GM18909 (cell line): ENCODE data around the gene NUDT1.

Experiments
- ATAC-seq: cut with Tn5 transposase; IDR thresholded peaks from one replicate; pipeline ENCODE4 v1.9.1; 2021; ENCODE audit warnings: mild to moderate bottlenecking; ENCODE audit not compliant: unreplicated experiment, poor library complexity

Gene NUDT1

DNA sequence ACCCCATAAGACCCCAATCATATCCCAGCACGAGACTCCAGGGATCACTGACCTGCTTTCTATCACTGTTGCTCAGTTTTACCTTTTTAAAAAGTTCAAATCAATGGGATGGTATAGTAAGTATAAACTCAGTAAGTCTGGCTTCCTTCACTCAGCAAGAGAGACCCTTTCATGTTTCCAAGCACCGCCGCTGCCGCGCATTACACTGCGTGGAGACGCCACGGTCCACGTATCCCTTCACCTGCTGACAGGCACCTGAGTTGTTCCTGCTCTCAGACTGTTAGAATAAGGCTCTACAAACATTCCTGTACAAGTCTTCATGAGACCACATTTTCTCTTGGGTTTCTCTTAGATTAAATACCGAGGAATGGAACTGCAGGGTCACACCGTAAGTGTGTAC is 37.6 kb upstream of the NUDT1 start:
- no peak for ATAC-seq

DNA sequence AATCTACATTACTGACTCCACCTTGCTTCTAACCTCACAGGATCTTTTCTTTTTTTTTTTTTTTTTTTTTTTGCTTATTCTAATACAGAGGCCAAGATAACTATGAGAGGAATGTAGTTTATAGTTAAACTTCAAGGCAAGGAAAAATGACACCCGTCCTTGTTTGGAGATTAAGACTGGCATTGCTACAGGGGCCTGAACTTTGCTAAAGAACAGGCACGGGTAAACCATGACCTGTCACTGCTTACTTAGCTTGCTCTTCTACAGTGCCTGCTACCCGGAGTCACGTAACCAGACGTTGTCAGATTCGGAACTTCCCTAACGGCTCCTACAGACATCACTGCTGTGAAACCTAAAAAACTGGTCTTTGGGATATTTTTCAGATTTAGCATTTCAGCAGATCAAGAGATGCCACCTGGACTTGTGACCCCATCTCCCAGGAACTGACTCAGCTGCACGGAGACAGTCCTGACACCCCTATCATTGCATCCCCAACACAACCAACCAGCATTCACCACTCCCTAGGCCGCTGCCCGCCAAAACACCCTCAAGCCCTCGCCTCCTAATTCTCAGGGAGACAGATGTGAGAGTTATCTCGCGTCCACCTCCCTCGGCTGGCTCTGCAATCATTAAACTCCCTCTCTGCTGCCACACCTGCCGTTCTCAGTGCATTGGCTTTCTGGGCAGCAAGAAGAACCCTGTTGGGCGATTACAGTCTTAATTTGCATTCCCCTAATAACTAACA is 36.8 kb upstream of the NUDT1 start:
- no peak for ATAC-seq

DNA sequence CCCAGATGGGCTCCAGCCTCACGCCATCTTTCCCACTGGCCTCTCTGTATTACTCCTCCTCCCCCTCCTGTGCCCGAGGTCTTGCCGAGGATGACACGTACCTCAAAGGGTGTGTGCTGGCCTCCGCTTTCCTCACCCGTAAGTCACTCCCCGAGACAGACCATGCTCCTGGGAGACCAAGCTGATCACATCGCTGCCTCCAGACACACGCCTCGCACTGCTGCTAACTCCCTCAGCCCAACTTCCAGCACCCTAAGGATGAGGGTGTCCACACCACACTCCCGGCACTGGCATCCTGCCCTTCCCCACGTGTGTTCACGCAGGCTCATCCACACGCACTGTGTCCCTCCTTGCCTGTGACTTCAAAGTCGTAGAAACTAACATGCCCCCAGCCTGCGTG is 33.3 kb upstream of the NUDT1 start:
- ATAC-seq, result no peak

DNA sequence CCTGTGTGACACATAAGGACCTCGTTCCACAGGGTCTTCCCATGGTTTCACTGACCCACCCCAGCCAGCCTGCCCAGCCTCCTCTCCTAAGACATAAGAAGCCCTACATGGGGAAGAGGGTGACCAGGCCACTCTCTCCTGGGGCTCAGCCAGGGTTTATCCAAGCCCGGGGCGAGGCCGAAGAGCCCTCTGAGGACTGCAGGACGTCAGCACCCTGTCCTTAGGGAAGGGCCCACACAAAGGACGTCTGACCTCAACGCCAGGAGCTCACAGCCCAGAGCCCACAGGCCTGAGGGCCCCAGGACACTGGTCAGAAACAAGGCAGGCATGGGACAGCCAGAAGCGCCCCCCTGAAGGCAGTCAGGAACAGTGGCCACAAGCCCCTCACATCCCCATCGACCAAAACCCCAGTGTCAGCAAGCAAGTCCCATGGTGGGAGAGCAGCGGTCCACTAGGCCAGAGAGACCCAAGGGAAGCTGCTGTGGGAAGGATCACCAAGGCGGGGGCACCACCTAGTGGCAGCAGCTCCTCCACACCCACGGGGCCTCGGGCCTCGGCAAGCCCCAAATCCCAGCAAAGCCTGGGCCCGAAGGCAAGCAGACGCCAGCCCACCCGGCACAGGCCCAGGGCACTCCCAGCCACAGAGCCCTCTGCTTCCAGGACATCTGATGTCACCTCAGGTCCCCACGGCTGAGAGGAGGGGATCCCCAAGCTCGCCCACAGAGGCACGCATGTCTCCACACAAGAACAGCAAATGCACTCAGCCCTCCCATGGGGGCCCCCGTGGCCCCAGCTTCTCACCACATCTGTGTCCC is 32.7 kb upstream of the NUDT1 start:
- peak; percentile 43 for ATAC-seq

DNA sequence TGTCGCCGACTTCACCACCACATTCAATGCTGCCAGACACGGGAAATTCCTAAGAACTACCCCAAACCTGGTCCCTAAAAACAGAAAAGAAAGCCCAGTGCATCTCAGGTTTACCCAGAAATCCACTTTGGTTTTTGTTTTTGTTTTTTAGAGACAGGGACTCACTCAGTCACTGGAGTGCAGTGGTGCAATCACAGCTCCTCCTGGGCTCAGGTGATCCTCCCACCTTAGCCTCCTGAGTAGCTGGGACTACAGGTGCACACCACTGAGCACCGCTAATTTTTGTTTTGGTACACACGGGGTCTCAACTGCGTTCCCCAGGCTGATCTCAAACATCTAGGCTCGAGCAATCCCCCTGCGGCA is 32.1 kb upstream of the NUDT1 start:
- peak; percentile 9 for ATAC-seq

DNA sequence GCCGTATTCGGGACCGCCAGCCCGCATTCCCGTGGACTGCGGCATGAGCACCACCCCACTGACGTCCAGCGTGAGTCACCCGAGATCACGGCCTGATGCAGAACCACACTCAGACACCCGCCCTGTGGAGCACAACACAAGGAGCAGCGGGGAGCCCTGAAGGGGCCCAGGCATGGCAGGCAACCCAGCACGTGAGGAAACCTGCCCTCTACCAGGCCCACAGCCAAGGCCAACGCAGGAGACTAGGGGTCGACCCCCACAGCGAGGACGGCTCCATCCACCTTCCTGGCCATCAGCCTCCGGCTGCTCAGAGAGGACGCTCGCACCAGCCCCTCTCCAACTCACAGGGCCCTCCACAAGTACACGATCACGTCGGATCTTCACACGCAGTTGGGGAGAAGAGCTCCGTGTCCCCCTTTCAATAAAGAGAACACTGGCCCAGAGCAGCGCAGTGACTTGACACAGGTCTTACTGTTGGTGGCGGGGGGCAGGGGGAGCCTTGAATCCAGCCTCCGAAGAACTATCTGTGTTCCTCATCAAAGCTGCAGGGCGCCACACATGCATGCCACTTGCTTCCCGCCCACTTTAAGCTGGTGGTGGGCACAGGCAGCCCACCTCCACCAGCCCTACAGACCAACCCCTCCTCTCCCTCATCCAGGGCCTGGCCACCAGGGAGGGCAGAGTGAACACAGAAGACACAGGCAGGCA is 31.3 kb upstream of the NUDT1 start:
- ATAC-seq, result no peak

DNA sequence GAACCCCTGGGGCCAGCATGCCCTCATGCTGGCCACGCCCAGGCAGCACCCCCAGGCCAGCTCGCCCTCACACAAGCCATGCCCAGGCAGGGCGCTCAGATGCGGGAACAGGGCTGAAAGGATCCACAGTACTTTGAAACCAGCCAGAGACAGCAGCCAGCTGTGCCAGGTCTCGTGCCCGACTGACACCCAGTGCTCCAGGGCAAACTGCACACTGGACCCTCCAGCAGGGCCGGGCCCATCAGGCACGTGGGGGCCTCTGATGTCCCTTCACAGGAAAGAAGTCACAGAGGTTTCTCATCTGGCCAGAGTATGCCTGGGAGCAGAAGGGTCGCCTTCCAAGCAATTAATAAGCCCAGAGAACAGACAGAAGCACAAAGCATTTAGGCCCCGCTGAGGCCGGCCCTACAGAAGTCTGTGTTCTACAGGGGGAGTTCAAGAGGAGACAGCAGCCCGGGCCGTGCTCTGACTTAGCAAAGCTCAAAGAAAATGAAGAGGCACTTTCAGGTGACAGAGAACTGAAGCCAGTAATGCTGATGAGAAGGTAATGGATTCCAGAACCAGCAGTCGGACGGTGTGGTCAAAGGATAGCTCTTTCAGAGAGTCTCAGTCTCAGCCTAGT is 30.7 kb upstream of the NUDT1 start:
- no peak for ATAC-seq

DNA sequence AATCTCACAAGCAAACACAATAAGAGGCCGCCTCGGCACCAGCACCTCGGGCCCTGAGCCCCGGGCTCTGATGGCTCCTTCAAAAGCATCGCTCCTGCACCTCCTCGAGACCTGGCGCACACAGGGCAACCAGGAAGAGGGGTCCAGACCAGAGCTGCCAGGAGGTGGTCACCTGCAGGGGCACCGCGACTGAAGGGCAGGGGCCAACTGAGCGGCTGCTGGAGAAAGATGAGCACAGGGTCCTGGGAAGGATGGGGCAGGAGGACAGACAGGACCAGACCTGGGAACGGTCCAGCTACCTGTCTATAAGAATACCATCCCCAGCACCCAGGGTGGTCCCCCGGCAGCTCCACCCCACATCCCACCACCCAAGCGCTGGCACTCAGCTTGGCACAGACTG is 30.1 kb upstream of the NUDT1 start:
- ATAC-seq, result no peak

DNA sequence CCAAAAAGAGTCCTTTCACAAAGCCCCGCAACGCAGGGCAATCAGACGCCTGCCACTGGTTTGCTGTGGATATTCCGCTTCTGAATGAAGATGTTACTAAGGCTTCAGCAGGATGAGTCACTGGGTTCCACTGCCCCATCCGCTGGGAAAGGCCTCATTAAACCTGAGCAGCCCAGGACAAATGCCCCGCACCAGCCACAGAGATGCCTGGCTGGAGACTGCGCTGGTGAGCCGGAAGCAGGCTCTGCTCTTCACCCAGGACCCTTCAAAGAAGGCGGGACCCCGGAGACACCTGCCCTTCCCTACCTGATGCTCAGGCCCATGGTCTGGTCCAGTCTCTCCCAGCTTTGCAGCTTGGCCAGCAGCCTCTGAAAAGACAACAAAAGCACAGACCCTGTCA is 29.1 kb upstream of the NUDT1 start:
- no peak for ATAC-seq

DNA sequence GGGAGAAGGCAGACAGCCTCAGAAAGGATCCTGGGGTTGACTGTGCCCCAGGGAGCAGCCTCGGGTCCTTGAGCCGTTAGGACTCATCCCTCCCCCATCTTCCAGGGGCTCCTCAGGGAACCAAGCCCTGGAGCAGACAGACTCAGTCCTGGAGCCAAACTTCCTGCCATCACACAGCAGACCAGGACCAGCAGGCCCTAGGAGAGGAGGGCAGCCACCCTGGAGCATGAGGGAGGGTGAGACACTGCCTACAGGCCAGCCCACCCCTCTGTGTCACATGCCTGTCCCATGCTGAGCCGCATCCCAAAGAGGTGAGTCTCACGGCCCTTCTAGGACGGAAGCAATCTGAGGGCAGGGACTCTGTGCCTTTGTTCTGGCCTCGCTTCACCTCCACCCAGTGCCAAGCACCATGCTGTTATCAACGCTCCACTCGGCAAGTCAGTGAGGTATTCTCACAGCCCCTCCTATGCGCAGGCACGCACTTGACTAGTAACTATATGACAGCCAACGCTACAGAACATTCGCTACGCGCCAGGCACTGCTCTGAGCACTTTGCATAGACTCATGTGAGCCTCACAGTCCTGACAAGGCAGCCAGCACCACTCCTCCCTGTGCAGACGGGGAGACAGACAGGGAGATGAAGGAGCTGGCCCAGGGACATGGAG is 28.3 kb upstream of the NUDT1 start:
- ATAC-seq, result no peak

DNA sequence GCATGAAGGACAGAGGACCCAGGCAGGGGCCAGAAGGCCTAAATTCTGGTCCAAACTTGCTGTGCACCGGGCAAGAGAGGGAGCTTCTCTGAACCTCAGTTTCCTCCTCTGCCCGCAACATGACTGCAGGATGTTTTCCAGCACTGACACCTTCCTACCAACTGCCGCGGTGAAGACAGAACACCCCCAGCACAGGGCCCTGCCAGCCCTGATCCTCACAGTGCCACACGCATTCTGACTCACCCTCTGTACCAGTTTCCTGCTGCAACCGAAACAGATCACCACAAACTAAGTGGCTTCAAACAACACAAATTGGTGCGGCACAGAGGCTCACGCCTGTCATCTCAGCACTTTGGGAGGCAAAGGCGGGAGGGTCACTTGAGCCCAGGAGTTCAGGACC is 27.4 kb upstream of the NUDT1 start:
- ATAC-seq, result no peak

DNA sequence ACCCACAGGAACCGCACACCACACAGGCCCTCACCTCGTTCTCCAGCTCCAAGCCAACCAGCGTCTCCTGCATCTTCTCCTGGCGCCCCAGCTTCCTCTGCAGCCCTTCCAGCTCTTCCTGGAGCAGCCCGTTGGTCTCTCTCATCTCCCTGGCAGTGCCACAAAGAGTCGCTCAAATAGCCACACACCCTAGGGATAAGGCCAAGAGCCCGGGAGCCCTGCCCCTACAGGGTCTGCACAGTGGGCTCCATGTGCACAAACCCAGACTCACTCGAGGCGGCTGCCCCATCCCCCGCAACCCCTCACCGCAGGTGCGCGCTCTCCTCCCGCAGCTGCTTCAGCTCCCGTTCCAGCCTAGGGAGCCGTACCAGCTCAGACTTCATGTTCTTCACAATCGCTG is 26.2 kb upstream of the NUDT1 start:
- no peak for ATAC-seq

DNA sequence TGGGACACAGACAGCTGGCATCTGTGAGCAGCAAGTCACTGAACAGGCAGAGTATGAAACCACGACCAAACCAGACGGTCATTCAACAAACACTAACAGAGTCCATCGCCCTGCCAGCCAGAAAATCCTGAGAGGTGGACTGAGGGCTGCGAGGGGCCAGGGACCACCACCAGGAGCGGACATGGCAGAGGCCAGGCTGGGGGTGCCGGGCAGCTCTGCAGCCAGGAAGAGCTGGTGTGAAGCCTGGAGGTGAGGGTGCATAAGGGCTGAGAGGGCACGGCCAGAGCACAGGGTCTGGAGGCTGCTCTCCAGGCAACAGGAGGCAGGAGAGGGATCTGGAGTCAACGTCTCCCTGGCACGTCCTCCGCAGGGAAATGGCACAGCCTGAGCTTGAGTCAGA is 24.8 kb upstream of the NUDT1 start:
- ATAC-seq, result no peak

DNA sequence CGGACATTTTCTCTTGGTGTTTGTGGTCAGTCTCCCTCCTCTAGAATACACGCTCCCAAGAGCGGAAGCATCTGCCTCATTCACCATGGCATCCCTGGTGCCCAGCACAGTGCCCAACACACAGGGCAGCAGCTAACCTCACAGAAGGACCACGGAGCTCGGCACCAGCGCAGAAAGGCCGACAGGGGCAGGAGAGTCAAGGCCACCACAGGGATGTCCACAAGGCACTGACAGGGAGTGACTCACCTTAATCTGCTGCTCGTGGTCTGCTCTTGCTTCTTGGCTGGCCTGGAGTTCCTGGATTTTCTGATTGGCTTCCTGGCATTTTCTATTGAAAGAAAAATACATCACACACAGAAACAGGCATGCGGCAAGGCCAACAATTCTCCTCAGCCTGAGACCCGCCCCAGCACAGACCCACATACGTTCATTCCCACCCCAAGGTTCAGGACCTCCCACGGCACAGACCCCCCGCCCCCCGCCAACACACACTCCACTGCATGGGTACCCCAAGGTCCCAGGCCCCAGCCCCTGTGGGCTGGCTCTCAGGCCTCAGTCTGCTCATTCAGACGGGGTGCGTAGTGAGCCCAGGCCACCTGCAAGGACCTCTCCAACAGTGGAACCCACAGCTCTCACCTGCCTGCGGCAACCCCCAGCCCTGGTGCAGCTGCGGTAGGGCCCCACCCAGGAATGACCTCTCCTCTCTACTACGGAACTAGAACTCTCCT is 24.1 kb upstream of the NUDT1 start:
- ATAC-seq, result no peak

DNA sequence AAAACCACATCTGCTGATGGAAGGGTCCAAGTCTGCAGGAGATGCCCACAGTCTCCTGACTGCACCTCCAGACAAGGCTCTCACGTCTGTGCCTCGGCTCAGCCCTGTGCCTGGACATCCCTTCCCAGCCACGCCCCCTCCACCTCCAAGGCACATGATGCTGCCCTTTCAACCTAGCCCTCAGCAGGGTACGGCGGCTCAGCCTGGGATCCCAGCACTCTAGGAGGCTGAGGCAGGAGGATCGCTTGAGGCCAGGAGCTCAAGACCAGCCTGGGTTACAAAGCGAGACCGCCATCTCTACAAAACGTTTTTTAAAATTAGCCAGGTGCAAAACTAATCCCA is 23.6 kb upstream of the NUDT1 start:
- ATAC-seq, result no peak

DNA sequence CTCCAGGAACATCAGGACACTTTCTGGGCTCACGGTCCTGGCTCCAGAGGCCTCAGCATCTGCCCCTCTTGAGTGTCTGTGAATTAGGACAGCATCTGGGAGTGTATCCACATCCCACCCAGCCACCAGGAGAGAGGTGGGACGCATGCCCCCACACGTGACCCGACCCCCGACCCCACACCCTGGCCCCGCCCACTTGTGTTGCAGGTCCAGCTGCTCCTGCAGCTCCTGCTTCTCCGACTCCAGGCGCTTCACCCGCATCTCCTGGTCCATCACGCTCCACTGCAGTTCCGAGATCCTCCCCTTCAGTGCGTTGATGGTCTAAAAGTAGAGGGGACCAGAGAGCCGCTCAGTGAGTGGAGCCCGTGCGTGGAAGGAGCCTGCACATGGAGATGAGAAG is 22.9 kb upstream of the NUDT1 start:
- no peak for ATAC-seq

DNA sequence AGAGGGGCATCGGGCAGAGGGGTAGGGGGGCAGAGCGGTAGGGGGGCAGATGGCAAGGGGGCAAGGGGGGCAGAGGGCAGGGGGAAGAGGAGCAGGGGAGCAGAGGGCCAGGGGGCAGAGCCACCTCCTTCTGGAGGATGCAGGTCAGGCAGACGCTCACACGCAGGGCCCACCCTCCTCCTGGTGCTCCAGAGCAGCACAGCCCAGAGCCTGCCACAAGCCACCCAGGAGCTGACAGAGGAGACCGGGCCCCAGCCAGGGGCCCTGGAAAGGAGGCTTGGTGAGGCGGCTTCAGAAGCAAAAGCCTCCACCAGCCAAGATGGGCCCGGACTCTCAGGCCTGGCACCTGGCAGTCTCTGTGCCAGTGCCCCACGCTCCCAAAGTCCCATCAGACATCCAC is 22.4 kb upstream of the NUDT1 start:
- no peak for ATAC-seq

DNA sequence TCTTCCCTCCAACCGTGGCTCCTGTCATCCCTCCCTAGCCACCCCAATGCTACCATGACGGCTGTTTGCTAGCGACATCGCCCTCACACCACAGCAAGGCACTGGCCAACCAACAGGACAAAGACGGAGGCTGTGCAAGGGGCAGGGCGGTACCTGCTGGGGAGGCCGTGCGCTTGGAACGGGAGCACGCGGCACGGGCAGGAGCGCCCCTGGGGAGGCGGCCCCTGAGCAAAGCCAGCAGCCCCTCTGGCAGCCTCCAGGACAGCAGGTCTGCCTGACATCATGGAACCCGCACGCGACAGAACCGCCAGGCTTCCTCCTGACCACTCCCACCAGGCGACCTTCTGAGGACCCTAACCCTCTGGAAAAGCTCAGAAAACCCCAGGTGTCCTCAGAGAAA is 22.0 kb upstream of the NUDT1 start:
- no peak for ATAC-seq

DNA sequence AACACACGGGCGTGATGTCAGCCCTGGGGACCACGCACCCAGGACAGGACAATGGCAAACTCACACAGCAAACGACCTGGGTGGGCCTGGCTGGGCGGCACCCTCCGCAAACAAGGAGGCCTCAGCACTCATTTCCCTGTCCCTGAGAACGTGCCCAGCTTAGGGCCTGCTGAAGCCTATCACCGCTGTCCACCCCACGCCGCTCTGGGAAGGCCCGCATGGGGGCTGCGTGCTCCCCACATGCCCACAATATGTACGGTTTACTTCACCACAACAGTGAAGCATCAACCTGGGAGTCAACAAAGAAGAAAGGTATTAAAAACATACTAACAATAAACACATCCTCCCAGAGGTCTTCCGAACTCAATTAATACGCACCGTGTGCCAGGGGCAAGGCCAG is 21.5 kb upstream of the NUDT1 start:
- no peak for ATAC-seq

DNA sequence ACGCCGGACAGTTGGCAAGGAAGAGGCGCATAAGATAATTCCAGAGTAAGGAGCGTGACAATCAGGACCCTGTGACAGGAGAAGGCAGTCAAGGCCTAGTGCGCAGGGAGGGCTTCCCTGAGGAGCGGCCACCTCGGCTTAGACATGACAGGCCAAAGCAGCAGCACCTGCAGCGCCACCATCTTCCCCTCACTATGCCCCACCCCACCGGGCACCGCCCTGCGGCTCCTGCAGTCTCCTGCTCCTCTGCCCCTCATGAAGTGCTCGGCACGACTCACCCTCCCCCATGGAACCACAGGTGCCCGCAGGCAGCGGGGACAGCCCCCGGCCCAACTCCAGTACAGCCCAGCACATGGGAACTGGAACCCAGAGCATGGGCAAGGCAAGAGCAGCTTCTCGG is 21.1 kb upstream of the NUDT1 start:
- ATAC-seq, result no peak
